ENCODE results near the gene DDAH2.
A peak's percentile ranks its signal among the peaks of the same experiment; 100 is the strongest.

DNA sequence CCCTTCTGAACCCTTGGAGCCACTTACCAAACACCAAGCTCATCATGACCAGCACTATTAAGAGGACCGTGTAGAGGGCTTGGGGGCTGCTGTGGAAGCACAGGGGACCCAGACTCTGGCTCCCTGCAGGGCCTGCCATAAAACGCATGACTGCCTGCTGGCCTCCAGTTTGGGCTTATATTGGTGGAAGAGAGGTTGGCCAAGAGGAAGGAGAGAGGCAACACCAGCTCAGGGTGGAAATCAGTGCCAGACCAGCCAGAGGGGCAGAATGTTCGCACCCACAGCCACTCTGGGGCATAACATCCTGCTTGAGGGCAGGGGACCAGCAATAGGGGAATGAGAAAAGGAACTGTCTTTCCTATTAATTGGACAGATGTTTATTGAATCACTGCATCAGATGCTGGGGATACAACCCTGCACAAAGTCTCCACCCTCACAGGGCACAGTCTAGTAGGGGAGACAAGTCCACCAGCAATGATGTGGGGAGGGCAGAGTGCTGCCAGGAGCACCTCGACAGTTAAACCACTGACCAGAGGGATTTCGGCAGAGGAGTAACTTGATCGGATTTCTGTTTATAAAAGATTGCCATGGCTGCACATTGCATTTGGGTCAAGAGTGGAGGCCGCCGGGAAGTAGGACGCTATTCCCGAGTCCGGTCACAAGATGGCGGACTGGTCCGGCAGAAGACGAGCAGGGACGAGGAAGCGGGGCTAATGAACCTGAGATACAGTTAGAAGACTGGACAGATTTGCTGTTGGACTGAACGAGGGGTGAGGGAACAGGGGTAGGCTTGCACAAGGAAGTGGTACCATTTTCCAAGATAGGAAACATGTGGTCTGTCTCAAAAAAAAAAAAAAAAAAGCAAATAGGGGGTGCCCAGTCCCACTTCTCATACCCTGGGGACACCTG, 48.6 kb downstream of the DDAH2 start, which contains the start of gene LY6G5C:
- TF ChIP-seq CTCF (IDR thresholded peaks at IDR 0.05; ENCODE audit: poor library complexity, severe bottlenecking): peak; percentile 80
- peak; percentile 1 for TF ChIP-seq POLR2AphosphoS5 (IDR thresholded peaks at IDR 0.05)
- TF ChIP-seq EP300 (conservative IDR thresholded peaks at IDR 0.05; ENCODE audit: poor library complexity, severe bottlenecking): no peak
